ENCODE measurements around the gene KIAA0319L.
A peak's percentile ranks its signal among the peaks of the same experiment; 100 is the strongest.
"Not testable (repeated sequence)": the region's sequence is repeated elsewhere in the genome, so short reads cannot be mapped to it uniquely, and the experiment has no call there.

Gene KIAA0319L

DNA sequence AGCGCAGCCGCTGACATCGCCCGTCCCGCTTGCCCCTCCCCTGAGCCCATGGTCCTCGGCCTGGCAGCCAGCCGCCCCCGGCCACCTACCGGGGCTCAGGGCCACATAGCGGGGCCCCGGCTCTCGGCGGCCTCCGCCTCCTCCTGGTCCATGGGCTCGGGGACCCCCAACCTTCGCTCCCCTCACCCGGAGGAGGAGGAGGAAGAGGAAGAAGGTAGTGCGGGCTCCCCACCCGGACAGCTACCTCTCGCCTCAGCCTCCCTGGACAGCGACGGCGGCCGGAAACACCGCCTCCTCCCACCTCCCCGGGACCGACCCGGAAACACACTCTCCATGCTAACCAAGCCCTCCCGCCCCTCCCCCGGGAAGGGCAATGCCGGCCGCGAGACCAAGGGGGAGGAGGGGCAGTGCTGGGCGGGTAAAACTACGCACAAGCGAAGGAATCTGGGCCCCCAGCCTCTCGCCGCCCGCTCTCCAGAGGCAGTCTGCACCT lies at the start of gene KIAA0319L:
Gene KIAA0319L (minus strand): TSS at position 286 of the 493 bp plus-strand sequence. CDS start 2,912 bp downstream, outside the sequence.
- DNase-seq (ENCODE audit: low spot score): peak; percentile 77

DNA sequence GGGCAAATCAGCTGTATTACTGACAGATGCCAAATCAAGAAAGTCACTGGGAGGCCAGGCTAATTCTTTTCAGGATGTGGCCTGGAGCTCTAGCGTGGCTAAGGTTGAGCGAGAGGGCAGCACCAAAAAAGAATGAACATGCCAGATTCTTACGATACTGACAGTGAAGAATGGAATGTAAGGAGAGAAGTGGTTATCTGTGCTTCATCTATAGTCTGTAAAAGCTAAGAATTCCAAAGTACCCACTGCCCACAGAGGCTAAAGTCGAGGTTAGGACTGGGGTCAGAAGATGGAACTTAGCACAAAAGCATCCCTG lies 48.6 kb upstream of the KIAA0319L start:
- DNase-seq (ENCODE audit: low spot score): no peak

GRCh38 chr1:35605071-35605866 lies 48.1 kb upstream of the KIAA0319L start:
- DNase-seq (ENCODE audit: low spot score): no peak

GRCh38 chr1:35603941-35604340 lies 46.7 kb upstream of the KIAA0319L start:
- no peak for DNase-seq (ENCODE audit: low spot score)

DNA sequence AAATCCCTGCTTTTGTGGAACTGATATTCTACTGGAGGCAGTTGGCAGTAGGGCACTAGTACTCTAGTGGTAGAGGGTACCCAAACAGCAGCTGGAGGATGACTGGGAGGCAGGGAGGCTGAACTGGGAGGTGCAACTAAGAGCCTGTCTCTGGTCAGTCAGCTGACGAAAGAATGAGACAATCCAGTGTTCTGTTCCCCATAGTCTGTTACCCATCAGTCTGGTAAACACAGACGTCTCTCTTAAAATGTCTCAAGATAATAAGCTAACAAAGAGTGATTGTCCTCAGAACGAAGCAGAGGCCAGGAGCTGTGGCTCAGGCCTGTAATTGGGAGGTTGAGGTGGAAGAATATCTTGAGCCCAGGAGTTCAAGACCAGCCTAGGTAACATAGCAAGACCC lies 46.3 kb upstream of the KIAA0319L start:
- DNase-seq (ENCODE audit: low spot score): no peak

GRCh38 chr1:35600593-35600992 lies 43.4 kb upstream of the KIAA0319L start:
- no peak for DNase-seq (ENCODE audit: low spot score)

DNA sequence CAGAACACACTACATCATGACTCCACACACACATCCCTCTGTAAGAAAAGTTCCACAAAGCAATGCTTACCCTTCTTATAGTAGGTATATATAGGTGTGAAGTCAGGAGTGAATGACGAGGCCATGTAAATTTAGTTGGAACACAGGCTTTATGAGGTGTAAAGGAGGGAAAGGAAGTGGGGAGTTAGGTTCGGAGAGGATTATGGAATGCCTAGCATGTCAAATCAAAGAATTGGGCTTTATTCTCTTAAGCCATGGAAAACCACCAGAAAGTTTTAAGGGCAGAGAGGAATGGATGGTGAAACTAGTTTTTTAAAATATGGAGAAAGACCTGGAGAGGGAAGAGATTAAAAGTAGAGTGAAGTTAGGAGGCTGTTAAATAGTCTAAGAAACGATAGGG lies 42.2 kb upstream of the KIAA0319L start:
- DNase-seq (ENCODE audit: low spot score): no peak

DNA sequence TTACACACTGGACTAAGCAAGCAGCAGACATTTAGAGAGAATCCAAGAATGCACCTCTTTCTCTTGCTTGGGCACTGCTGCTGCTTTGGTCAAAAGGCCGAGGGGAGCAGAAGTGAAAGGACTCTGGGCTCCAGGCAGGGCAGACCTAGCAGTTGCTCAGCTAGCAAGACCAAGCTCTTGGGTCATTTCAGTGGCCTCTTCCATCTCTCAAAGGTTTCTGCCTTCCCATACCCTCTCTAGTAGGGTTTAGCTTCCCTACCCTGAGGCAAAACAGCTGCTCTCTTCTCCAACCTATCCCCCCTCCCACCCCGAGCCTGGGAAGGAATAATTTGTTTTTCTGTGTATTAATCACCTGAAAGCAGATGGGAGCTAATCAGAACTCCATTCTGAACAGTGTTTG lies 41.7 kb upstream of the KIAA0319L start:
- no peak for DNase-seq (ENCODE audit: low spot score)

DNA sequence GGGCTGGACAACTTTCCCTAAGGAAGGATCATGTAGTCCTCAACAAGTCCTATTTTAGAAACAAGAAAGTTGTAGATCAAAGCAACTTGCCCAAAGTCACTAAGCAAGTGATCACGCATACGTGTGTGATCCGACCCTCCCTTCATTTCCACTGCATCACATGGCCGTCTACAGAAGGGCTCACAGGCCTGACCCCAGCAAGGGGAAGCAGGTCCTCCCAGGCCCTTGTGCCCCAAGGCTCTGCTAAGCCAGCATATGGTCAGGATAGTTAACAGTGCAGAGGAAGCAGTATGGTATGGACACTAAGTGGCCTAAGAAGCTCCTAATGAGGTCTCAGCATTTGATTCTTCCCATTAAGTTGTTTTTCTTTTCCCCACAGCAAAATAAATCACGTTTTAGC lies 40.7 kb upstream of the KIAA0319L start:
- no peak for DNase-seq (ENCODE audit: low spot score)

GRCh38 chr1:35595684-35596083 lies 38.5 kb upstream of the KIAA0319L start:
- DNase-seq (ENCODE audit: low spot score): no peak

DNA sequence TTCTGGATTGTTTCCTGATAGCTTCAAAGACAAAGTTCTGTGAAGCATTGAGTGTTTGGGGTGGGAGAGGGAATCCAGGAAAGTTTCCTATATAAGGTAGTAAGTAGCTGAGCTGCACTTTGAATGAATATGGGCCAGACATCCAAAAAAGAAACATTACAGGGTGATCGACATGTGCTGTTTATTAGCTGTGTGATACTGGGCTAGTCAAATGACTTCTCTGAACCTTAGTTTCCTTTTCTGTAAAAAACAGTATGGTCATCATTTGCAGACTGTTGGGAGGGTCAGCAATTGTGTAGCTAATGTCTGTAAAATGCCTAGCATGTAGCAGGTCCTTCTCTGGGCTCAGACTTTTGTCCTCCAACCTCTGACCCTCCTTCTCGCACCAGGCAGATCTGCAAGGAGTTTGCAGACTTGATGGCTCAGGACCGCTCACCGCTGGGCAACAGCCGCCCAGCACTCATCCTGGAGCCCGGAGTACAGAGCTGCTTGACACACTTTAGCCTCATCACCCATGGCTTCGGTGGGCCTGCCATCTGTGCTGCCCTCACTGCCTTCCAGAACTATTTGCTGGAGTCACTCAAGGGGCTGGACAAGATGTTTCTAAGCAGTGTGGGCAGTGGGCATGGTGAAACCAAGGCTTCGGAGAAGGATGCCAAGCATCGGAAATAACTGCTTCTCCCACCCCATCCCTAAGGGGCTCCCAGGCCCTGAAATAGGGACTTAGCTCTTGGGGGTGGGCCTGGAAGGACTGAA lies 37.0 kb upstream of the KIAA0319L start:
- no peak for DNase-seq (ENCODE audit: low spot score)

DNA sequence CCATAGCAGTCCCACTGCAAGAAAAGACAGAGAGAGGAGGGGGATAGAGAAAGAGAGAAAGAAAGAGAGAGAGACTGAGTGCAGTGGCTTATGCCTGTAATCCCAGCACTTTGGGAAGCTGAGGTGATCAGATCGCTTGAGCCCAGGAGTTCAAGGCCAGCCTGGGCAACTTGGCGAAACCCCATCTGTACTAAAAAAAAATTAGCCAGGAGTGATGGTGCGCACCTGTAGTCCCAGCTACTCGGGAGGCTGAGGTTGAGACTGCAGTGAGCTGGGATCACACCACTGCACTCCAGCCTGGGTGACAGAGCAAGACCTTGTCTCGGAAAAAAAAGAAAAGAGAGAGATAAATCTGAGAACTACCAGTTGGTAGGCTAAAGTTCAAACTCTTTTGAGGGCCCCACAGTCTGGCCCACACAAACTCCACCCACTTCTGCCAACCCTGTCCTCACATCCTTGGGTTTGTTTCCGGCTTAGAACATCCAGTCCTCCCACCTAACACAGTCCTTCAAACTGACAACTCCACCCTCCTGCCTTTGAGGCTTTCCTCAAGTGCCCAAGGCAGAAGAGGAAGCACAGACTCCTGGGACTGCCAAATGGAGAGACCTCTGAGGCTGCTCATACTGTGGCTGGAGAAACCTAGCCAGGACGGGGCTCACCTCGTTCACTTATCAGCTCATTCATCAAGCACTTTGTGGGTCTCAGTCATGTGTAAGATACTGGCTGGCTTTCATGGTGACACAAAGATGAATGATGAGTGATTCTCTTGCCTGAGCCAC lies 36.0 kb upstream of the KIAA0319L start:
- DNase-seq (ENCODE audit: low spot score): no peak

- no peak for DNase-seq (ENCODE audit: low spot score)
These were observed 34.0 kb upstream of the KIAA0319L start for GRCh38 chr1:35591211-35591610.

GRCh38 chr1:35590476-35591040 lies 33.4 kb upstream of the KIAA0319L start:
- no peak for DNase-seq (ENCODE audit: low spot score)

GRCh38 chr1:35589516-35590427 lies 32.6 kb upstream of the KIAA0319L start:
- DNase-seq (ENCODE audit: low spot score): no peak

DNA sequence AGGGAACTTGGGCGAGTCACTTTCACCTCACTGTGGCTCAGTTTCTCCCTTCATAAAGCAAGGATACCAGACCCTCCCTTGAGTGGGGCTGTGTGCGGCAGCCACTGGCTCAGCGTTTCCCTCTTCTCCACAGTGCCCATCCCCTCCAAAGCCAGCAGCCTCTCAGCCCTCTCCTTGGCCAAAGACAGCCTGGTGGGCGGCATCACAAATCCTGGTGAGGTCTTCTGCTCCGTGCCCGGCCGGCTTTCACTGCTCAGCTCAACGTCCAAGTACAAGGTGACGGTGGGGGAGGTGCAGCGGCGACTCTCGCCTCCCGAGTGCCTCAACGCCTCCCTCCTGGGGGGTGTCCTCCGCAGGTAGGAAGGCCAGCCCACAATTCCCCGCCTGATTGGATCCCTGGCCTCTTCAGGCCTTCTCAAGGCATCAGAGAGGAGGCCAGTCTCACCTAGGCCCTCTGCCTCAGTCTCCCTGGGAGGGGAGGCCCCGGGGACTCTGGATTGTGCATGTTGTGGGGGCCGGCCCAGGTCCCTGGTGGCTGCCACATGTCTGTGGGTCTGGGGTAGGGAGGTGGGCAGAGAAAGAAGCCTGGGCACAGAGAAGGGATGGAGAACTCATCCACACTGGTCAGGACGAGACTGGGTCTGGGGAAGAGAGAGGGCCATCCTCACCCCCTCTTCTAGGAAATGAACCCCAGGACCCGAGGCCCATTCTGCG lies 31.2 kb upstream of the KIAA0319L start:
- DNase-seq (ENCODE audit: low spot score): no peak

- DNase-seq (ENCODE audit: low spot score): no peak
These were observed 30.5 kb upstream of the KIAA0319L start for GRCh38 chr1:35587736-35588135.

- DNase-seq (ENCODE audit: low spot score): no peak
These were observed 29.6 kb upstream of the KIAA0319L start for GRCh38 chr1:35586808-35587207.

- DNase-seq (ENCODE audit: low spot score): not testable (repeated sequence)
These were observed 28.6 kb upstream of the KIAA0319L start for GRCh38 chr1:35585805-35586204.

DNA sequence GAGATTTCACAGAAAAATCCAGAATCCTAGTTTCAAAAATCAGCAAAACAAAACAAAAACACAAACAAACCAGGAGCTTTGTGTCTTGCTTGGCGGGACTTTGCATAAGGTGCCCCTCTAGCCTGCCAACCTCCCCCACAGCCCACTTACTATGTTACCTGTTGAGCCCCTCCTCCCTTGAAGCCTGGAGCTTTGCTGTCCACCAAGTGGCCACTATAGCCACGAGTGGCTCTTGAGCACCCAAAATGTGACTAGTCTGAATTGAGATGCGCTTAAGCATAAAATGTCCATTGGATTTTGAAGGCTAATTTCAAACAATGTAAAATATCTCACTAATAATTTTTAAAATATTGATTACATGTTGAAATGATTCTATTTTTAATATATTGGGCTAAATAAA lies 28.1 kb upstream of the KIAA0319L start:
- DNase-seq (ENCODE audit: low spot score): no peak
